Ishikawa (cell line): ENCODE measurements around the gene YES1.

Experiments
- CEBPB ChIP-seq: IDR thresholded peaks from 2 replicates; pipeline ENCODE4 v1.6.1; 2012
- CREB1 ChIP-seq: IDR thresholded peaks from 2 replicates; pipeline ENCODE4 v1.6.1; 2012; ENCODE audit warnings: low read depth
- EGR1 ChIP-seq: IDR thresholded peaks from 2 replicates; pipeline ENCODE4 v1.6.1; 2012
- EP300 ChIP-seq: IDR thresholded peaks from 2 replicates; pipeline ENCODE4 v1.6.1; 2012; ENCODE audit warnings: borderline replicate concordance
- FOXM1 ChIP-seq: IDR thresholded peaks from 2 replicates; pipeline ENCODE4 v1.6.1; 2012; ENCODE audit warnings: low read depth, borderline replicate concordance
- NFIC ChIP-seq: IDR thresholded peaks from 2 replicates; pipeline ENCODE4 v1.6.1; 2012
- RAD21 ChIP-seq: IDR thresholded peaks from 2 replicates; pipeline ENCODE4 v1.6.1; 2012; ENCODE audit warnings: low read depth
- TAF1 ChIP-seq: IDR thresholded peaks from 2 replicates; pipeline ENCODE4 v1.6.1; 2012; ENCODE audit warnings: low read depth, mild to moderate bottlenecking
- TCF12 ChIP-seq: IDR thresholded peaks from 2 replicates; pipeline ENCODE4 v1.6.1; 2012; ENCODE audit warnings: low read depth
- TEAD4 ChIP-seq: IDR thresholded peaks from 2 replicates; pipeline ENCODE4 v1.6.1; 2012
- YY1 ChIP-seq: IDR thresholded peaks from 2 replicates; pipeline ENCODE4 v1.6.1; 2012; ENCODE audit warnings: low read depth
- ZBTB7A ChIP-seq: IDR thresholded peaks from 2 replicates; pipeline ENCODE4 v1.6.1; 2012; ENCODE audit warnings: low read depth
- TF ChIP-seq, protein P1 (sequence below): IDR thresholded peaks from 2 replicates; pipeline ENCODE4 v1.6.1; 2012
- TF ChIP-seq, protein P2 (sequence below): IDR thresholded peaks from 2 replicates; pipeline ENCODE4 v1.6.1; 2012; ENCODE audit warnings: low read depth, mild to moderate bottlenecking
- TF ChIP-seq, protein P3 (sequence below): IDR thresholded peaks from 2 replicates; pipeline ENCODE4 v1.6.1; 2012

Gene YES1

DNA sequence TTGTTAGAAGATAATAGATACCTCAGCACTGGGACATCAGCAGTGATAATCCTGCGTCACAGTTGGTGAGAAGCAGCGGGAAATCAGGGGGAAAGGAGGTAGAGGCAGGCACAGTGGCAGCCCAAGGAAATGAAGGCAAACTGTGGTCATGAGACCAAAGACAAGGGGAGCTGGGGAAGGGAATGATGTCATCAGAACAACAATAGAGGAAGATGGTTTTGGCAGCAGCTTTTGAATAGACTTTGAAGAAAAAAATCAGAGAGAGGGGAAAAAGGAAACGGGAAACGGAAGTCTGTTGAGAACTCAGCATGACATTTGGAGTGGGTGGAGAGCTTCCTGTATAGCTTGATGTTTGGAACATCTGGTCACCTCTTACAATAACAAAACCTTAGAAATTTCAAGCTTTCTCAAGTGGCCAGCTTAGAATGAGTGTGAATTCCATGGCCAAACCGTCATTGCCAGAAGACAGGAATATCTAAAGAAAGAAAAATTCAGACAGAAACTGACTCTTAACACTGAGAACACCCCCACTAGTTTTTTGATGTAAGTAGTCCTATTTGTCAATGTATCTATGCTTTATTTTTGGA, 18.4 kb upstream of the YES1 start:
- TF ChIP-seq EP300, result no peak
- TF ChIP-seq YY1, result no peak
- TF ChIP-seq, protein P1, sequence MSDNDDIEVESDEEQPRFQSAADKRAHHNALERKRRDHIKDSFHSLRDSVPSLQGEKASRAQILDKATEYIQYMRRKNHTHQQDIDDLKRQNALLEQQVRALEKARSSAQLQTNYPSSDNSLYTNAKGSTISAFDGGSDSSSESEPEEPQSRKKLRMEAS, result no peak
- no peak for TF ChIP-seq TCF12
- no peak for TF ChIP-seq CREB1
- TF ChIP-seq RAD21, result no peak
- no peak for TF ChIP-seq TEAD4
- no peak for TF ChIP-seq TAF1
- TF ChIP-seq, protein P2, sequence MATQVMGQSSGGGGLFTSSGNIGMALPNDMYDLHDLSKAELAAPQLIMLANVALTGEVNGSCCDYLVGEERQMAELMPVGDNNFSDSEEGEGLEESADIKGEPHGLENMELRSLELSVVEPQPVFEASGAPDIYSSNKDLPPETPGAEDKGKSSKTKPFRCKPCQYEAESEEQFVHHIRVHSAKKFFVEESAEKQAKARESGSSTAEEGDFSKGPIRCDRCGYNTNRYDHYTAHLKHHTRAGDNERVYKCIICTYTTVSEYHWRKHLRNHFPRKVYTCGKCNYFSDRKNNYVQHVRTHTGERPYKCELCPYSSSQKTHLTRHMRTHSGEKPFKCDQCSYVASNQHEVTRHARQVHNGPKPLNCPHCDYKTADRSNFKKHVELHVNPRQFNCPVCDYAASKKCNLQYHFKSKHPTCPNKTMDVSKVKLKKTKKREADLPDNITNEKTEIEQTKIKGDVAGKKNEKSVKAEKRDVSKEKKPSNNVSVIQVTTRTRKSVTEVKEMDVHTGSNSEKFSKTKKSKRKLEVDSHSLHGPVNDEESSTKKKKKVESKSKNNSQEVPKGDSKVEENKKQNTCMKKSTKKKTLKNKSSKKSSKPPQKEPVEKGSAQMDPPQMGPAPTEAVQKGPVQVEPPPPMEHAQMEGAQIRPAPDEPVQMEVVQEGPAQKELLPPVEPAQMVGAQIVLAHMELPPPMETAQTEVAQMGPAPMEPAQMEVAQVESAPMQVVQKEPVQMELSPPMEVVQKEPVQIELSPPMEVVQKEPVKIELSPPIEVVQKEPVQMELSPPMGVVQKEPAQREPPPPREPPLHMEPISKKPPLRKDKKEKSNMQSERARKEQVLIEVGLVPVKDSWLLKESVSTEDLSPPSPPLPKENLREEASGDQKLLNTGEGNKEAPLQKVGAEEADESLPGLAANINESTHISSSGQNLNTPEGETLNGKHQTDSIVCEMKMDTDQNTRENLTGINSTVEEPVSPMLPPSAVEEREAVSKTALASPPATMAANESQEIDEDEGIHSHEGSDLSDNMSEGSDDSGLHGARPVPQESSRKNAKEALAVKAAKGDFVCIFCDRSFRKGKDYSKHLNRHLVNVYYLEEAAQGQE, result no peak
- no peak for TF ChIP-seq FOXM1
- TF ChIP-seq, protein P3, sequence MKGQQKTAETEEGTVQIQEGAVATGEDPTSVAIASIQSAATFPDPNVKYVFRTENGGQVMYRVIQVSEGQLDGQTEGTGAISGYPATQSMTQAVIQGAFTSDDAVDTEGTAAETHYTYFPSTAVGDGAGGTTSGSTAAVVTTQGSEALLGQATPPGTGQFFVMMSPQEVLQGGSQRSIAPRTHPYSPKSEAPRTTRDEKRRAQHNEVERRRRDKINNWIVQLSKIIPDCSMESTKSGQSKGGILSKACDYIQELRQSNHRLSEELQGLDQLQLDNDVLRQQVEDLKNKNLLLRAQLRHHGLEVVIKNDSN, result no peak
- no peak for TF ChIP-seq CEBPB
- TF ChIP-seq NFIC, result no peak

DNA sequence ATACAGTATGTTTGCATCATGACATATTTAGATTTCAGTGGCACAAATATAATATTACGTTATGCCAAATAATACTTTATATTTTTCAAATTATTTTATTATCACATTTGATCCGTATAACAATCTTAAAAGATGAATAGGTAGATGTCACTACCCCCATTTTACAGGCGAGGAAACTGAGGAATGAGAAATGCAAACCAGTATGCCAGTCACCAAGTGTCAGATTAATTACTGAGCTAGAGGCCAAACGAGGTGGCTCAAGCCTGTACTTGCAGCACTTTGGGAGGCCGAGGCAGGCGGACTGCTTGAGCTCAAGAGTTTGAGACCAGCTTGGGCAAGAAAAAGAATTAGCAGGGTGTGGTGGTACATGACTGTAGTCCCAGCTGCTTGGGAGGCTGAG, 17.4 kb upstream of the YES1 start:
- TF ChIP-seq NFIC, result no peak
- no peak for TF ChIP-seq EGR1
- TF ChIP-seq TAF1, result no peak
- TF ChIP-seq, protein P3, result no peak
- TF ChIP-seq TCF12, result no peak
- TF ChIP-seq EP300, result no peak

DNA sequence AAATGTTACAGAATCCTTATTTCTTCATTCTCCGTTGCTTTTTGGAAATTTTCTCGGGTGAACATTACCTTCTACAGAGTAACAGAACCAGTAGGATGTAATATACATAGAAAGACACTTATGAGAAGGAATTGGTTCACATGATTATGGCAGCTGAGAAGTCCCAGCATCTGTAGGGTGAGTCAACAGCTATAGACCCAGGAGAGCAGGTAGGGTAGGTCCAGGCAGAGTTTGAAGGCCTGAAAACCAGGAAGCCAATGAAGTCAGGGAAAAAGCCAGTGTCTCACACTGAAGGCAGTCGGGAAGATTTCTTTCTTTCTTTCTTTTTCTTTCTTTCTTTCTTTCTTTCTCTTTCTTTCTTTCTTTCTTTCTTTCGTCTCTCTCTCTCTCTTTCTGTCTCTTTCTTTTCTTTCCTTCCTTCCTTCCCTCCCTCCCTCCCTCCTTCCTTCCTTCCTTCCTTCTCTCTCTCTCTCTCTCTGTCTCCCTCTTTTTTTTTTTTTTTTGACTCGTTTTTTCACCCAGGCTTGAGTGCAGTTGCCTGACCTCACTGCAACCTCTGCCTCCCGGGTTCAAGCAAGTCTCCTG, 15.1 kb upstream of the YES1 start:
- TF ChIP-seq, protein P3, result no peak
- TF ChIP-seq RAD21, result no peak
- TF ChIP-seq TCF12, result no peak
- TF ChIP-seq TAF1, result no peak
- TF ChIP-seq, protein P2, result no peak
- TF ChIP-seq YY1, result no peak
- no peak for TF ChIP-seq EP300
- TF ChIP-seq FOXM1, result no peak
- no peak for TF ChIP-seq CEBPB
- no peak for TF ChIP-seq CREB1
- no peak for TF ChIP-seq EGR1
- TF ChIP-seq ZBTB7A, result no peak
- TF ChIP-seq, protein P1, result no peak
- no peak for TF ChIP-seq NFIC
- TF ChIP-seq TEAD4, result no peak

DNA sequence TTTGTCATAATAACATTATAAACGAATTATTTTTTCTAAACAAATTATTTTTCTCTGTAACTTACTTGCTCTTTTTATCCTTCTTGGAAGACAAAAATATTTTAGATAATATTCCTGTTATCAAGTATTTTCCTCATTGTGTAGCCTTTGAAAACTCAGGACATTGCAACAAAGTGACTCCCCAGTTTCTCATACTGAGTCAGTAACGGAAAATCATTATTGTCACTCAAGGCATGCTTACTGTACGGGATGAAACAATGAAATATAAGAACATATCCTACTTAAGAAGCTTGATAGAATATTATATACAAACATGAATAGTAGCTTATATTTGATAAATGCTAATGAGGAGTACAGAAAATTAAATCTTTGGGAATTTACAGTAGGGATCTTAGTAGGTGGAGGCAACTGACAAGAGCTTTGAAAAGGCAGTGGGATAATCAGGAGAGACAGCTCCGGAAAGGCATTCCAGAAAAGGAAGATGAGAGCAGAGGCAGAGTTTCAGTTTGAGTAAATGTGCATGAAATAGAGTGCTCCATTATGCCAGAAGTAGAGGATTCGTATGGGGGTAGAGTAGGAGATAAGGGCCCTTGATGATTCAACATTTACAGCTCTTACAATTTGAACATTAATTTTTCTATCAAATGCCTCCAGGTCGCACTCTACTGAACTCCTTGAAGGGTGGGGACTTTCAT, 14.0 kb upstream of the YES1 start:
- TF ChIP-seq EGR1 (no peak), YY1 (no peak), CEBPB (no peak), NFIC (no peak), TCF12 (no peak), ZBTB7A (no peak), FOXM1 (no peak), RAD21 (no peak), EP300 (no peak), TEAD4 (no peak), CREB1 (no peak), TAF1 (no peak)
- TF ChIP-seq, protein P3, result no peak
- TF ChIP-seq, protein P2, result no peak
- TF ChIP-seq, protein P1, result no peak
